ENCODE measurements around the gene GFRA1.
"Not testable (repeated sequence)": the region's sequence is repeated elsewhere in the genome, so short reads cannot be mapped to it uniquely, and the experiment has no call there.

The GFRA1 gene

DNA sequence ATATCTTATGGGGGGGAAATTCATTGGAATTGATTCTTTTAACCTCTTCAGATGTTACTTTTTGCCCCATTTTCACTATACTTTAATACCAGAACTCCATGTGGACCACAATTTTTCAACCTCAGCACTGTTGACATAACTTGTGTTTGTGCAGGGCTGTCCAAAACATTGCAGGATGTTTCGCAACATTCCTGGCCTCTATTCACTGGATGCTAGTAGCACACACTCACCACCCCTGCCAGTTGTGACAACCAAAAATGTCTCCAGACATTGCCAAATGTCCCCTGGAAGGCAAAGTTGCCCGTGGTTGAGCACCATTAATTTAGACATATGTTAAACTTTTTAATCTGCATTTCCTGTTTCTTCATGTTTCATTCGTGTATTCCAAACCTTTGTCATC is 234.7 kb downstream of the GFRA1 start:
- DNase-seq (ENCODE audit: low spot score), result no peak
- no peak for FAIRE-seq

DNA sequence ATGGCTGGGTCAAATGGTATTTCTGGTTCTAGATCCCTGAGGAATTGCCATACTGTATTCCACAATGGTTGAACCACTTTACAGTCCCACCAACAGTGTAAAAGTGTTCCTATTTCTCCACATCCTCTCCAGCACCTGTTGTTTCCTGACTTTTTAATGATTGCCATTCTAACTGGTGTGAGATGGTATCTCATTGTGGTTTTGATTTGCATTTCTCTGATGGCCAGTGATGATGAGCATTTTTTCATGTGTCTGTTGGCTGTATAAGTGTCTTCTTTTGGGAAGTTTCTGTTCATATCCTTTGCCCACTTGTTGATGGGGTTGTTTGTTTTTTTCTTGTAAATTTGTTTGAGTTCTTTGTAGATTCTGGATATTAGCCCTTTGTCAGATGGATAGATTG is 237.6 kb downstream of the GFRA1 start:
- not testable (repeated sequence) for FAIRE-seq

DNA sequence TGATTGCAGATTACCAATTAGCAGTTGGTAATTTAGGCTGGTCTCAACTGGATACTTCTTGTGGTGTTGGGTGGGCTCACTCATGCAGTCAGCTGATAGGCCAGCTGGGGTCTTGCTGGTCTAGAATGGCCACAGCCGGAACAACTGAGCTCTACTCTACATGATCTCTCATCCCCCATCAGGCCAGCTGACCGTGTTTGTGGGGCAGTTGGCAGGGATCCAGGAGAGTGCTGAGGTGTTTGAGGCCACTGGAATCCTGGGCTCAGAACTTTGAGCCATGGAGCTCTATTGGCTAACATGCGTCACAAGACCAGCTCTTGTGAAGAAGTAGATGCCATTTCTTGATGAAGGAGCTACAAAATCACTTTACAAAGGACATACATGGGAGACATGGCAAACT is 242.4 kb downstream of the GFRA1 start:
- FAIRE-seq (no peak), DNase-seq (ENCODE audit: low spot score) (no peak)

More for the DNA sequence above, 237.6 kb downstream of the GFRA1 start:
- not testable (repeated sequence) for DNase-seq (ENCODE audit: low spot score)

DNA sequence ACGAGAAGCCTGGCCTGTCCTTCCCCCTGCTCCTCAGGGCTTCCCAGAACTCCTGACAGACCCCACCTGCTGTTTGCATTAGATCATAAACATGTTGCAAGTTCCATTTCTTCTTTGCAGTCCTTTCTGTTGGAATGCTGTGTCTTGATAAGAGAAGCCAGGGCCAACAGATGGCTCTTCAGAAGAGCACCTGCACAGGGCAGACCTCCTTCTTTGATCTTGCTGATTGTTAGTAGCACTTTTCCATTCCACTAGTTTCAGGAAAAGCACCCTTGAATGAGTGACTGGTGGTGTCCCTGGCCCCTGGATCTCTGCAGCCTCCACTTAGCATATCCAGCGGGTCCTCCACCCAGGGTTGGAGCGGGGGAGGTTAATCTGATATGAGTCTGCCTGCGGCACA is 243.2 kb downstream of the GFRA1 start:
- FAIRE-seq, result no peak

DNA sequence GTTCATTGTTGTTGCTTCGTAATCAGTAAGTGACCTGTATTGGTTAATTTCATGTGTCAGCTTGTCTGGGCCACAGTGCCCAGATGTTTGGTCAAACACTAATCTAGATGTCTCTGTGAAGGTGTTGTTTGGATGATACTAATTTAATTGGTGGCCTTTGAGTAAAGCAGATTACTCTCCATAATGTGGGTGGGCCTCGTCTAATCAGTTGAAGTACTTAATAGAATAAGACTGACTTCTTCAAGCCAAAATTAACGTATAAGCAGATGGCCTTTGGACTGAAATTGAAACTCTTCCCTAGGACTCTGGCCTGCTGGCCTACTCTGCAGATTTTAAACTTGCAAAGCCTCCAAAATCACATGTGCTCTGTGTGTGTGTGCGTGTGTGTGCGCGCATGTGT is 245.7 kb downstream of the GFRA1 start:
- no peak for DNase-seq (ENCODE audit: low spot score)
- FAIRE-seq, result no peak

More for the DNA sequence above, 243.2 kb downstream of the GFRA1 start:
- DNase-seq (ENCODE audit: low spot score), result no peak

DNA sequence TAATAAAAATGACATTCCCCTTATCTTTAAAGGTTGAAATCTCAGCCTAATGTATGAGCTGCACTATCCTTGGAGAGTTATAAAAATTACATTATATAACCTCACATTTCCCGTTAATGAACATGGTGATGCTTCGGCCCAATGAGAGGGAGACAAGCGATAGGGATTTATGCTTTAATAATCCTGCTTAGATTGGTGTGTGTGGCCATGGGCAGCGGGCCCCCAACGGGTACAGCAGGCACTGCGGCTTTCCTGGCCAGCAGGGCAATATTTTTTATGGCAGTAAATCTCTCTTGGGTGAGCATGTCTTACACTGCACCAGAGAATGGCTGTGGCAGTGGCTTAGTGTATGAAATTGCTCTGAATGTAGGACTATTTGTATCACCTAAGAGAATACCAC is 246.3 kb downstream of the GFRA1 start:
- DNase-seq (ENCODE audit: low spot score) (no peak), FAIRE-seq (no peak)

DNA sequence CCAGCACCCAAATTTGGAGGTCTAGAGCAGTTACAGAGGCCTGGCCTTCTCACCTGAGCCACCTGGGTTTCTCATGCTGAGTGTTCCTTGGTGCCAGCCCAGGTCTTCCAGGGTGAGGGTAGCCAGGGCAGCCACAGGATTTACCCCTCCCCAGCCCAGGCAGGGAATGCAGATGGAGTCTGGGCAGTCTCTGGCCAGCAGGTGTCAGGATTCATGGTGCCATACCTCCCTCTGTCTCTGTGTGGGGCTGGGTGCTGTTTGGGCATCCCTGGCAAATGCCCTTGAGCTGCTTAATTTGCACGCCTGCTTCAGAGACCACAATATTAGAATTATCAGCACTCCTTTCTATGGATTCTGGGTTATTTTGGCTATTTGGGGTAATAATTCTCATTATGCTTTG is 246.7 kb downstream of the GFRA1 start:
- FAIRE-seq (no peak), DNase-seq (ENCODE audit: low spot score) (no peak)

DNA sequence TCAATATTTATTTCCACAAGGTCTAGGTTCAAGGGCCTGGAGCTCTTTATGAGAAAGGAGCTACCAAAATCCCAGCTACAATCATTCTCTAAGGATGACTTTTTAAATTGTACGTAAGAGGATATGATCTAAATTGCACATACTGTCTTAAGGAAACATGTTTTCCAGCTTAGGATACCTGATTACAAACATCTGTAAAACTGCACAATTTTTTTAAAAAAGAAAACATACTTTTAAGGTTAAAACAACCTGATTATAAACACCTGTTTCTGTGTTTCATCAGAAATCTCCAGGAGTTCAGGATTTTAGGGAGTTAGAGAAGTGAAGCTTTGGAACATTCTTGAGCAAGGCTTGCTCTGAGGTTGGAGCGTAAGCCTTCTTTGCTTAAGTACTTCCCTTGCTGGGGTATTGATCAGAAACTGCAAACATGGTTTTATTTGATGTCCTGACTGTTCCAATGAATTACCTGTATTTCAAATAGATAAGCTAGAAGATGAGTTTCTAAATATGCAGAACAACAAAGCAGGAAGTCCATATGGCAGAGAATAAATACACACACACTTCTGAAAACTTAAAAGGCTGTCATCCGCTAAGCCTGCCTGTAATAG is 248.6 kb downstream of the GFRA1 start:
- FAIRE-seq, result no peak
- DNase-seq (ENCODE audit: low spot score), result no peak

DNA sequence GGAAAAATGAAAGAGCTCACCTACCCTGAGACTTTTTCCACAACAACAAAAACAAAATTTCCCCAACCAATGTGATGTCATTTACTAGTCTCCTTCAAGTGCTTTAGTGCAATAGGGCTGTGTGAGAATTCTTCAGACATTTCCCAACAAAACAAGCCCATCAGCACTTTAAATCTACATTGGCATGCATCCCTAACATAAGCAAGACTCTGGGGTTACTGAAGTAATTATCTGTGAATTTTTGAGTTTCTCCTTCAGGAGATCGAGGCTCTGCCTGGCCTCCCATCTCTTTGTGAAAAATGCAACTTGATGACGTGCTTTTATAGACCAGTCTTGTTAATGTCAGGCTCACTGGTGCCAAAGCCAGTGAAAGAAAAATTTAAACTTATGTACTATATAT is 255.6 kb downstream of the GFRA1 start:
- DNase-seq (ENCODE audit: low spot score) (no peak), FAIRE-seq (no peak)

DNA sequence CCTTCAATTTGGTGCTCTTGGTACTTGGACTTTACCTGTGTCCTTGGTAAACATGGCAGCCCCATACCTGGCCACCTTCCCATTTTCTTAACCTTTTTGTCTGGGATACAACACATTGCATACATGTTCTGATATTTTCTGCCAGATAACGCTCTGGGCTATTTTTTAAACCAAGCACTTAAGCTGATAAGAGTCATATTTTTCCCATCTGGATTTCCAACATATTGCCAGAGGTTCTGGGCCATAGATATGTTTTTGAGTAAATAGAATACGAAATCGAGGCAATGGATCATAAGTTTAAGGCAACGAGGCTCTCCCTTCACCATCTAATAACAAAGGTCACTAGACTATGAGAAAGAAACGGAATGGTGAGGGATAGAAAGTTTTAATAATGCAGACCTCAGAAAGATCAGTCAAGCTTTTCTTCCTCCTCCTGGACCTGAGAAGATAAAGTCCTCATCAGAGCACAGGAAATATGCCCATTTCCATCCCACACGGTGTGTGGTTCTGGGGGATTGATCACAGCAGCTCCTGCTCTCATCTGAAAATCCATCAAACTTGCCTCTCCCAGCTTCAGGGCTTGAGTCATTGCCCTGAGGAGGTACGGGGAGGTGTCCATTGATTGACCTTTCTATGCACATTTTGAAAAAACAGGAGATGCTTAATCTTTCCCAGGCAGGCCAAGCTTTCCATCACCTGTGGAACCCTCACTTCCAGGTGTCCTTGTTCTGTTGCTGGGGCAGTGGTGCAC is 257.2 kb downstream of the GFRA1 start:
- DNase-seq (ENCODE audit: low spot score) (no peak), FAIRE-seq (no peak)

DNA sequence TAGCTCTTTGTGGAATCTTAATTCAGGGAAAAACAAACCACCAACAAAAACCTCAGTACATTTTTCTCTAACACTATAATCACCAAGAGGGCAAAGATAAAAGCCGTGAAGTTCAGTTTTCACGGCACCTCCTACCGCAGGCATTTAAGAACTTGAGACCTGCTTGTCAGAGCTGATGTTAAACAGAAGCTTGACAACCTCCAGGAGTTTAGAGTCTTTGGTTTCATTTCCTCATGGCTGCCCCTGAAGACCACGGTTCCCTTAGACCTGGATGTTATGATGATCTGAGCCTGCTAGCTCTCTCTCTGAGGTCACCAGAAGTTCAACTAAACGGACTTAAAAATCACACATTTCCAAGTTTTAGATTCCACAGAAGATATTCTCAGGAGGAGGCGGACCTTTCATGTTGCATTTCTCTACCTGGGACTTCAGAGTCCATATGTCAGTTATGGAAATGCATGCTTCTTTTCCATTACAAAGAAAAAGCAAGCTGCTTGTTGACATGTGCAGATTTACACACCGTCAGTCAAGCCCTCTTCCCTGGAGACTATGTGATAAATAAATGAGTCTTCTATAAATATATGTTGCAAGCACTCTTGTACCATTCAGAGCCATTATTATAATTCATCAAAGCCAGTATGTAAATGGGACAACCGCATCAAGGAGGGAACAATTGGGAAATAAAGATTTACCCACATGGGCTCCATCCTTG is 258.0 kb downstream of the GFRA1 start:
- no peak for FAIRE-seq
- DNase-seq (ENCODE audit: low spot score), result no peak

DNA sequence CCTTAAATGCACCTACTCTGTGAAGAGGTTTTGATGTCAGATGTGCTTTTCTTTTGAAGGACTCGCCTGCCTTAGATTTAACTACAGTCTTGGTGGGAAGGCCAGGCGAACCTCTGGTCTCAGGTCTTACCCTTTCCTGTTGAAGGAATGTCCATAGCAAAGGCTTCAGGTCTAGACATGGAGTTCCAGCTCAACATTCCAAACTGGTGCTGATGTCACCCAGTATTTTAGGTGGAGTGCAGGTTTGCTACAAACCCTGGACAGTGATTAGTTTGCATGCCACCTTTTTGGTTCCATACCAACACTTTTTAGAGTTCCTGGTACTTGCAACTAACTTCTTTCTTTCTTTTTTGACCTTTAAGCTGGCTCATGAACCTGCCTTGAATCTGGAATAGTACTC is 258.7 kb downstream of the GFRA1 start:
- FAIRE-seq, result no peak
- no peak for DNase-seq (ENCODE audit: low spot score)

DNA sequence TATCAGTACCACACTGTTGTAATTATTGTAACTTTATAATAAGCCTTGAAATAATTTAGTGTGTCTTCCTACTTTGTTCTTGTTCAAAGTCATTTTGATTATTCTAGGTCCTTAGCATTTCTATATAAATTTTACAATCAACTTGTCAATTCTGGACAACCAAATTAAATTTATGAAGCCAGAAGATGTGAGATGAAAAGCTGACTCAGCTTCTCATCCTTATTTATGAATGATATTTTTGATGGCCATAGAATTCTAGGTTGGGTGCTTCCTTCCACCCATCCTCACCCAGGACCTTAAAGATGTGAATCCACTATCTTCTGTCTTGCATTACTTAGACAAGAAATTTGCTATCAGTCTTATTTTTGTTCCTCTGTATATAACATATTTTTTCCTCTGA is 261.1 kb downstream of the GFRA1 start:
- FAIRE-seq, result no peak
- no peak for DNase-seq (ENCODE audit: low spot score)

DNA sequence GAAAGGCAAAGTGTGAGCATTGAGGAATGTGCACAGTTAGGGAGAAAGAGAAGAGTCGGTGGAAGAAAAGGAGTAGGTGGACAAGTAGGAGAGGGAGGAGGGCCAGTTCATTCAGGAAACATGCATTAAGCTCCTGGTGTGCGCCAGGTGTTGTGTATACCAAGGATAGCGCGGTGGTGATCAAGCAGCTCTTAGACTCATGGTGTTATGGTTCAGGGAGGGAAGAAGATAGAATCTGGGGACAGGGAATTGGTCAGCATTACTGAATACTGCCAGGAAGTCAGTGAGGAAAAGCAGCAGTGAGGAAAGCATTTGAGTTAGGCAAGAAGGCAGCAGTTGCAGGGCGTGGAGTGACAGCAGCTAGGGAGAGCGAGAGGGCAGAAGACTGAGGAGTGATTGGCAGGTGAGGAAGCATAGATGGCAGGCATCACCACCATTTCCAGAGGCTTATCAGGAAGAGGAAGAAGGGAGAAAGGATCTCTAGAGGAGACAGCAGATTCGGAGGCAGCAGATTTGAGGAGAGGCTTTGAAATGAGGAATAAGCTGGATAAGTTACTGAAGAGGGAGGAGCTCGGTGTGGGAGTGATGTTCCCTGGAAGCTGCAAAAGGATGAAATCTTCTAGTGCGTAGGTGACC is 265.6 kb downstream of the GFRA1 start:
- FAIRE-seq (no peak), DNase-seq (ENCODE audit: low spot score) (no peak)
